GM12873 (cell line): Measurements from ENCODE around the gene MT1M.

Source experiments
- TF ChIP-seq, protein P1 (sequence below): IDR thresholded peaks from 2 replicates; pipeline ENCODE4 v1.5.1; 2012; ENCODE audit warnings: low read depth, mild to moderate bottlenecking, moderate library complexity, low read length, control low read depth; ENCODE audit not compliant: insufficient read depth; ENCODE audit errors: missing control alignments

MT1M gene

DNA sequence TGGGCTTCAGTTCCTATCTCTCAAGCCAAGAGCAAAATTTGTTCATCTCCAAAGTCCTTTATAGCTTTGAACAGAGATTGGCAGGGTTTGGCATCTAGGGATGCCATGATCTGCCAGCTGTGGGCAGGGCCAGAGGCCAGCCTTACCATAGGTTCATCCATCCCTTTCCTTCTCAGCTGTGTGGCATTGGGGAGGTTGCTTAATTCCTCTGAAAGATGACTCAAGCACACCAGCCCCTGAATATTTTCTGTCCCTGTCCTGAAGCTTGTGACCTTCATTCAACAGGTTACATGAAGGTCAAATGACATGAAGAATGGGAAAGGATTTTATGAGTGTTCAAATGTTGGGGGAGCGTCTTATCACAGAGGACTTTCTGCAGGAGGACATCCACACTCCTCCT, 32.0 kb downstream of the MT1M start:
- TF ChIP-seq, protein P1, sequence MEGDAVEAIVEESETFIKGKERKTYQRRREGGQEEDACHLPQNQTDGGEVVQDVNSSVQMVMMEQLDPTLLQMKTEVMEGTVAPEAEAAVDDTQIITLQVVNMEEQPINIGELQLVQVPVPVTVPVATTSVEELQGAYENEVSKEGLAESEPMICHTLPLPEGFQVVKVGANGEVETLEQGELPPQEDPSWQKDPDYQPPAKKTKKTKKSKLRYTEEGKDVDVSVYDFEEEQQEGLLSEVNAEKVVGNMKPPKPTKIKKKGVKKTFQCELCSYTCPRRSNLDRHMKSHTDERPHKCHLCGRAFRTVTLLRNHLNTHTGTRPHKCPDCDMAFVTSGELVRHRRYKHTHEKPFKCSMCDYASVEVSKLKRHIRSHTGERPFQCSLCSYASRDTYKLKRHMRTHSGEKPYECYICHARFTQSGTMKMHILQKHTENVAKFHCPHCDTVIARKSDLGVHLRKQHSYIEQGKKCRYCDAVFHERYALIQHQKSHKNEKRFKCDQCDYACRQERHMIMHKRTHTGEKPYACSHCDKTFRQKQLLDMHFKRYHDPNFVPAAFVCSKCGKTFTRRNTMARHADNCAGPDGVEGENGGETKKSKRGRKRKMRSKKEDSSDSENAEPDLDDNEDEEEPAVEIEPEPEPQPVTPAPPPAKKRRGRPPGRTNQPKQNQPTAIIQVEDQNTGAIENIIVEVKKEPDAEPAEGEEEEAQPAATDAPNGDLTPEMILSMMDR = no peak

- TF ChIP-seq, protein P1 = no peak
Observed at GRCh38 chr16:56667581-56668571, 35.4 kb downstream of the MT1M start, which contains the start of gene MT1G. Gene MT1G (minus strand): TSS chr16:56668065. CDS start chr16:56667993, 72 bp downstream.

- TF ChIP-seq, protein P1 = no peak
Observed at GRCh38 chr16:56669005-56669839, 36.8 kb downstream of the MT1M start, which contains the start of gene MT1H. Gene MT1H (plus strand): TSS chr16:56669814. CDS start chr16:56669885, 71 bp downstream.

- TF ChIP-seq, protein P1 = no peak
Observed at GRCh38 chr16:56669840-56670619, 37.6 kb downstream of the MT1M start.

GRCh38 chr16:56670620-56670934, 38.1 kb downstream of the MT1M start:
- TF ChIP-seq, protein P1 = no peak

DNA sequence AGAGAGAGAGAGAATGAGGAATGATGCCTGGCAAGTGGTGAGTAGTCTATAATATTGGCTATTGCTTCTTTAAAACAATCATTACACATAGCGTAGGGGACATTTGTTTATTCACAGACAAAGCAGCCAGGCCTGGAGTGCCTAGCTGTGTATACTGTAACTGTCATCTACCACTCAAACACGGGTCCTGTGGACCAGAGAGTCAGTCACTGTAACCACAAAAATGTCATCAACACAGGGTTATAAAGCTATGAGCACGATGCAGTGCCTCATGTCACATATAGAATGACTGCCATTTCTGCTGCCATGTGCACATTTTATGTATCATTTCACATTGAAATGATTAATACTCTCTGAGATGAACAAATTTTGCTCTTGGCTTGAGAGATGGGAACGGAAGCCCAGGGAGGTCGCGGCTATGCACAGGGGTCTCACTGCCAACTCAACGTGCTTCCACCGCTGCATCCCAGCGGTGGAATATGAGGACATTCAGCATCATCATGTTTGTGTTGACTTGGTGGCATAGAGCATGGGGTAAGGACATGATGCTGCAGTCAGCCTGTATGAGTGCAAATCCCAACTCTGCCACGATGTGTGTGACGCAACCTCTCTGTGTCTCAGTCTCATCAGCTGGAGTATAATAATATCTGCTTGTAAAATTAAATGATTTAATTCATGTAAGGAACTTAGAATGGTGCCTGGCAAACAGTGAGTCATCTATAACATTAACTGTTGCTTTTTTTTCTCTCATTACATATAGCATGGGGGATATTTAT, 40.5 kb downstream of the MT1M start:
- TF ChIP-seq, protein P1 = no peak
